ENCODE data around the gene MMP20.

MMP20 gene

GRCh38 chr11:102590276-102591049 lies 34.7 kb downstream of the MMP20 start:
- no peak for DNase-seq

- no peak for DNase-seq
These were observed 36.1 kb downstream of the MMP20 start for GRCh38 chr11:102589047-102589459.

GRCh38 chr11:102587722-102588121 lies 37.4 kb downstream of the MMP20 start:
- no peak for DNase-seq

GRCh38 chr11:102583141-102583873 lies 41.8 kb downstream of the MMP20 start:
- no peak for DNase-seq

- no peak for DNase-seq
These were observed 43.0 kb downstream of the MMP20 start for GRCh38 chr11:102582140-102582539.

GRCh38 chr11:102581066-102581465 lies 44.1 kb downstream of the MMP20 start:
- no peak for DNase-seq

- DNase-seq: no peak
These were observed 44.8 kb downstream of the MMP20 start for GRCh38 chr11:102580185-102580951.

- DNase-seq: no peak
These were observed 47.4 kb downstream of the MMP20 start for GRCh38 chr11:102577723-102578122.

GRCh38 chr11:102577182-102577581 lies 48.0 kb downstream of the MMP20 start:
- no peak for DNase-seq

- no peak for DNase-seq
These were observed 48.8 kb downstream of the MMP20 start for GRCh38 chr11:102576350-102576749.

- no peak for DNase-seq
These were observed 50.1 kb downstream of the MMP20 start for GRCh38 chr11:102575012-102575411.

- no peak for DNase-seq
These were observed 51.3 kb downstream of the MMP20 start for GRCh38 chr11:102573851-102574250.

GRCh38 chr11:102572554-102573220 lies 52.4 kb downstream of the MMP20 start:
- DNase-seq: no peak

- DNase-seq: no peak
These were observed 56.3 kb downstream of the MMP20 start for GRCh38 chr11:102568851-102569250.

- no peak for DNase-seq
These were observed 59.0 kb downstream of the MMP20 start for GRCh38 chr11:102566112-102566511.

GRCh38 chr11:102564110-102564509 lies 61.0 kb downstream of the MMP20 start:
- no peak for DNase-seq

- no peak for DNase-seq
These were observed 63.5 kb downstream of the MMP20 start for GRCh38 chr11:102561636-102562035.

GRCh38 chr11:102560555-102561011 lies 64.5 kb downstream of the MMP20 start:
- no peak for DNase-seq

GRCh38 chr11:102559839-102560238 lies 65.3 kb downstream of the MMP20 start:
- DNase-seq: no peak

GRCh38 chr11:102555091-102555490 lies 70.0 kb downstream of the MMP20 start:
- no peak for DNase-seq

- no peak for DNase-seq
These were observed 71.3 kb downstream of the MMP20 start for GRCh38 chr11:102553835-102554282.

- no peak for DNase-seq
These were observed 72.5 kb downstream of the MMP20 start for GRCh38 chr11:102552447-102553194.

Data from activated CD8-positive, alpha-beta memory T cell treated with anti-CD3 and anti-CD28 coated beads, Interleukin-2, amount 50 U/mL, for 48 hours (primary cell).